GM23338 (cell line): ENCODE measurements around the gene LEPR. TPM values are rescaled to one million over a fixed set of nuclear protein-coding genes. Genes with fewer than 3 reads are reported as not detected.

Experiments
- ATAC-seq: fragments of 200-7000 bp; cut with Tn5 transposase; 3 replicates; pipeline ENCODE4 v1.9.1; 2020
- DNase-seq: peaks from one replicate; pipeline ENCODE4 v3.0.0-alpha.2; 2015; ENCODE audit warnings: low spot score
- H2AFZ ChIP-seq: fragments of 200-600 bp; sonication (generic); 2 replicates; pipeline ENCODE4 v1.8.0; 2016; ENCODE audit warnings: antibody characterized with exemption, mild to moderate bottlenecking, moderate library complexity
- H3F3A ChIP-seq: fragments of 200-600 bp; sonication (generic); replicated peaks from 2 replicates; pipeline ENCODE4 v1.8.0; 2017; ENCODE audit warnings: antibody characterized with exemption, mixed run types, low read depth
- H3K27ac ChIP-seq: fragments of 200-600 bp; sonication (generic); 2 replicates; pipeline ENCODE4 v1.6.1; 2016; ENCODE audit warnings: low read depth
- H3K27me3 ChIP-seq: fragments of 200-600 bp; sonication (generic); 2 replicates; pipeline ENCODE4 v1.8.0; 2016; ENCODE audit warnings: mild to moderate bottlenecking, mixed run types, moderate library complexity; ENCODE audit not compliant: insufficient read depth
- H3K36me3 ChIP-seq: fragments of 200-600 bp; sonication (generic); 2 replicates; pipeline ENCODE4 v1.8.0; 2016; ENCODE audit warnings: mild to moderate bottlenecking; ENCODE audit not compliant: insufficient read depth
- H3K4me1 ChIP-seq: fragments of 200-600 bp; sonication (generic); 2 replicates; pipeline ENCODE4 v1.8.0; 2016; ENCODE audit warnings: mild to moderate bottlenecking, moderate library complexity; ENCODE audit not compliant: insufficient read depth
- H3K4me2 ChIP-seq: fragments of 200-600 bp; sonication (generic); 2 replicates; pipeline ENCODE4 v1.7.1; 2017; ENCODE audit warnings: mixed run types
- H3K4me3 ChIP-seq: fragments of 200-600 bp; sonication (generic); 2 replicates; pipeline ENCODE4 v1.6.1; 2016; ENCODE audit warnings: mixed run types
- H3K79me2 ChIP-seq: fragments of 200-600 bp; sonication (generic); replicated peaks from 2 replicates; pipeline ENCODE4 v1.8.0; 2017; ENCODE audit warnings: mild to moderate bottlenecking; ENCODE audit not compliant: insufficient read depth
- H3K9me2 ChIP-seq: fragments of 200-600 bp; sonication (generic); 2 replicates; pipeline ENCODE4 v1.8.0; 2017; ENCODE audit not compliant: insufficient read depth
- H4K20me1 ChIP-seq: fragments of 200-600 bp; sonication (generic); replicated peaks from 2 replicates; pipeline ENCODE4 v1.8.0; 2017; ENCODE audit warnings: mild to moderate bottlenecking; ENCODE audit not compliant: insufficient read depth
- H3K27ac Mint-ChIP-seq: 2 replicates; pipeline ENCODE4 v1.8.0; 2020; ENCODE audit warnings: inconsistent platforms, mild to moderate bottlenecking, moderate library complexity, mixed read lengths
- H3K27me3 Mint-ChIP-seq: 3 replicates; pipeline ENCODE4 v1.8.0; 2022; ENCODE audit warnings: low read depth, mild to moderate bottlenecking, moderate library complexity, mixed read lengths, inconsistent platforms; ENCODE audit not compliant: insufficient read depth, poor library complexity
- H3K36me3 Mint-ChIP-seq: 3 replicates; pipeline ENCODE4 v1.8.0; 2021; ENCODE audit warnings: low read depth, mild to moderate bottlenecking, inconsistent platforms, moderate library complexity, mixed read lengths
- H3K4me1 Mint-ChIP-seq: 3 replicates; pipeline ENCODE4 v1.8.0; 2020; ENCODE audit warnings: mild to moderate bottlenecking, inconsistent platforms, mixed read lengths
- H3K4me3 Mint-ChIP-seq: 3 replicates; pipeline ENCODE4 v1.8.0; 2021; ENCODE audit warnings: moderate library complexity, mild to moderate bottlenecking, inconsistent platforms, mixed read lengths
- H3K9me3 Mint-ChIP-seq: 3 replicates; pipeline ENCODE4 v1.8.0; 2020; ENCODE audit warnings: moderate library complexity, mild to moderate bottlenecking, inconsistent platforms, mixed read lengths
- CREB1 ChIP-seq: fragments of 250-450 bp; sonication (Bioruptor Pico); IDR thresholded peaks from 2 replicates; pipeline ENCODE4 v1.5.0; 2020; ENCODE audit warnings: low read depth, mild to moderate bottlenecking, moderate library complexity
- CTCF ChIP-seq, 2 experiments: fragments of 200-600 bp in 1 of 2; sonication (generic) in 1 of 2; conservative IDR thresholded peaks; 2 replicates each; pipeline versions ENCODE4 v1.5.1 to v1.6.1; 2016 to 2017; ENCODE audit warnings: antibody characterized with exemption in 2 of 2, low read depth in 2 of 2, mild to moderate bottlenecking in 2 of 2, moderate library complexity in 1 of 2
- EZH2 ChIP-seq: fragments of 200-600 bp; sonication (generic); IDR thresholded peaks from one replicate; pipeline ENCODE4 v1.8.0; 2017; ENCODE audit warnings: antibody characterized with exemption, mild to moderate bottlenecking, low read depth; ENCODE audit not compliant: unreplicated experiment
- EZH2phosphoT487 ChIP-seq: fragments of 200-600 bp; sonication (generic); IDR thresholded peaks from one replicate; pipeline ENCODE4 v1.8.1; 2018; ENCODE audit warnings: antibody characterized with exemption; ENCODE audit not compliant: unreplicated experiment
- JUNB ChIP-seq: IDR thresholded peaks from one replicate; pipeline ENCODE4 v1.6.1; 2016; ENCODE audit warnings: antibody characterized with exemption; ENCODE audit not compliant: unreplicated experiment
- NANOG ChIP-seq: IDR thresholded peaks from 2 replicates; pipeline ENCODE4 v1.6.1; 2016; ENCODE audit warnings: antibody characterized with exemption, borderline replicate concordance
- POLR2AphosphoS5 ChIP-seq: IDR thresholded peaks from 2 replicates; pipeline ENCODE4 v1.6.1; 2016; ENCODE audit warnings: antibody characterized with exemption, low read depth
- STAT1 ChIP-seq: IDR thresholded peaks from one replicate; pipeline ENCODE4 v1.6.1; 2016; ENCODE audit warnings: antibody characterized with exemption; ENCODE audit not compliant: unreplicated experiment
- polyA plus RNA-seq: library from polyadenylated mRNA; unstranded; fragments of >200 nt; fragmentation: Nextera tagmentation; extraction: Ambion mirVana; gene quantifications from 2 replicates; pipeline ENCODE4 v1.2.1, GENCODE V29; 2016
- small RNA-seq: library from RNA; depleted of rRNA; stranded (forward); fragments of <200 nt; gene quantifications from one replicate; pipeline ENCODE3, GENCODE V24; 2014; ENCODE audit warnings: low replicate concordance
- total RNA-seq: library from RNA; depleted of rRNA; stranded (reverse); fragments of >200 nt; shearing (Covaris generic); gene quantifications from 2 replicates; pipeline ENCODE4 v1.2.3, GENCODE V29; 2014; rRNA removed
- TF ChIP-seq, protein P1 (sequence below): fragments of 250-450 bp; sonication (Bioruptor Pico); IDR thresholded peaks from 2 replicates; pipeline ENCODE4 v1.5.0; 2020; ENCODE audit warnings: mild to moderate bottlenecking, moderate library complexity
- TF ChIP-seq, protein P2 (sequence below): IDR thresholded peaks from 2 replicates; pipeline ENCODE4 v1.6.1; 2016; ENCODE audit warnings: antibody characterized with exemption

LEPR gene
- total and polyA plus RNA-seq, 2 experiments from 2014 or later, result 2.1 to 4.7 TPM

GRCh38 chr1:65469889-65470340, 49.4 kb downstream of the LEPR start:
- Histone ChIP-seq H2AFZ (no peak overlapping the region), H3K4me1 (peaks cover 5% of the 10 kb centered on the region; the same call in 1 of the 2 replicates), H3K27ac (no peak overlapping the region), H3K27me3 (no peaks in the 10 kb centered on the region), H4K20me1 (no peaks in the 10 kb centered on the region), H3K9me2 (no peaks in the 10 kb centered on the region), H3K36me3 (no peaks in the 10 kb centered on the region), H3K4me2 (no peak overlapping the region), H3F3A (no peaks in the 10 kb centered on the region), H3K79me2 (no peaks in the 10 kb centered on the region), H3K4me3 (no peak overlapping the region)
- peaks cover 5% of the 10 kb centered on the region; the same call in 2 of the 3 replicates for H3K9me3 Mint-ChIP-seq
- H3K4me1 Mint-ChIP-seq, result no peaks in the 10 kb centered on the region
- no peaks in the 10 kb centered on the region; the same call in 2 of the 3 replicates for H3K36me3 Mint-ChIP-seq
- DNase-seq (no peak), ATAC-seq (no peak)
- H3K4me3 Mint-ChIP-seq, result no peak overlapping the region
- H3K27me3 Mint-ChIP-seq, result no peaks in the 10 kb centered on the region
- TF ChIP-seq NANOG, result no peak
- TF ChIP-seq POLR2AphosphoS5, result no peak
- TF ChIP-seq, protein P1, sequence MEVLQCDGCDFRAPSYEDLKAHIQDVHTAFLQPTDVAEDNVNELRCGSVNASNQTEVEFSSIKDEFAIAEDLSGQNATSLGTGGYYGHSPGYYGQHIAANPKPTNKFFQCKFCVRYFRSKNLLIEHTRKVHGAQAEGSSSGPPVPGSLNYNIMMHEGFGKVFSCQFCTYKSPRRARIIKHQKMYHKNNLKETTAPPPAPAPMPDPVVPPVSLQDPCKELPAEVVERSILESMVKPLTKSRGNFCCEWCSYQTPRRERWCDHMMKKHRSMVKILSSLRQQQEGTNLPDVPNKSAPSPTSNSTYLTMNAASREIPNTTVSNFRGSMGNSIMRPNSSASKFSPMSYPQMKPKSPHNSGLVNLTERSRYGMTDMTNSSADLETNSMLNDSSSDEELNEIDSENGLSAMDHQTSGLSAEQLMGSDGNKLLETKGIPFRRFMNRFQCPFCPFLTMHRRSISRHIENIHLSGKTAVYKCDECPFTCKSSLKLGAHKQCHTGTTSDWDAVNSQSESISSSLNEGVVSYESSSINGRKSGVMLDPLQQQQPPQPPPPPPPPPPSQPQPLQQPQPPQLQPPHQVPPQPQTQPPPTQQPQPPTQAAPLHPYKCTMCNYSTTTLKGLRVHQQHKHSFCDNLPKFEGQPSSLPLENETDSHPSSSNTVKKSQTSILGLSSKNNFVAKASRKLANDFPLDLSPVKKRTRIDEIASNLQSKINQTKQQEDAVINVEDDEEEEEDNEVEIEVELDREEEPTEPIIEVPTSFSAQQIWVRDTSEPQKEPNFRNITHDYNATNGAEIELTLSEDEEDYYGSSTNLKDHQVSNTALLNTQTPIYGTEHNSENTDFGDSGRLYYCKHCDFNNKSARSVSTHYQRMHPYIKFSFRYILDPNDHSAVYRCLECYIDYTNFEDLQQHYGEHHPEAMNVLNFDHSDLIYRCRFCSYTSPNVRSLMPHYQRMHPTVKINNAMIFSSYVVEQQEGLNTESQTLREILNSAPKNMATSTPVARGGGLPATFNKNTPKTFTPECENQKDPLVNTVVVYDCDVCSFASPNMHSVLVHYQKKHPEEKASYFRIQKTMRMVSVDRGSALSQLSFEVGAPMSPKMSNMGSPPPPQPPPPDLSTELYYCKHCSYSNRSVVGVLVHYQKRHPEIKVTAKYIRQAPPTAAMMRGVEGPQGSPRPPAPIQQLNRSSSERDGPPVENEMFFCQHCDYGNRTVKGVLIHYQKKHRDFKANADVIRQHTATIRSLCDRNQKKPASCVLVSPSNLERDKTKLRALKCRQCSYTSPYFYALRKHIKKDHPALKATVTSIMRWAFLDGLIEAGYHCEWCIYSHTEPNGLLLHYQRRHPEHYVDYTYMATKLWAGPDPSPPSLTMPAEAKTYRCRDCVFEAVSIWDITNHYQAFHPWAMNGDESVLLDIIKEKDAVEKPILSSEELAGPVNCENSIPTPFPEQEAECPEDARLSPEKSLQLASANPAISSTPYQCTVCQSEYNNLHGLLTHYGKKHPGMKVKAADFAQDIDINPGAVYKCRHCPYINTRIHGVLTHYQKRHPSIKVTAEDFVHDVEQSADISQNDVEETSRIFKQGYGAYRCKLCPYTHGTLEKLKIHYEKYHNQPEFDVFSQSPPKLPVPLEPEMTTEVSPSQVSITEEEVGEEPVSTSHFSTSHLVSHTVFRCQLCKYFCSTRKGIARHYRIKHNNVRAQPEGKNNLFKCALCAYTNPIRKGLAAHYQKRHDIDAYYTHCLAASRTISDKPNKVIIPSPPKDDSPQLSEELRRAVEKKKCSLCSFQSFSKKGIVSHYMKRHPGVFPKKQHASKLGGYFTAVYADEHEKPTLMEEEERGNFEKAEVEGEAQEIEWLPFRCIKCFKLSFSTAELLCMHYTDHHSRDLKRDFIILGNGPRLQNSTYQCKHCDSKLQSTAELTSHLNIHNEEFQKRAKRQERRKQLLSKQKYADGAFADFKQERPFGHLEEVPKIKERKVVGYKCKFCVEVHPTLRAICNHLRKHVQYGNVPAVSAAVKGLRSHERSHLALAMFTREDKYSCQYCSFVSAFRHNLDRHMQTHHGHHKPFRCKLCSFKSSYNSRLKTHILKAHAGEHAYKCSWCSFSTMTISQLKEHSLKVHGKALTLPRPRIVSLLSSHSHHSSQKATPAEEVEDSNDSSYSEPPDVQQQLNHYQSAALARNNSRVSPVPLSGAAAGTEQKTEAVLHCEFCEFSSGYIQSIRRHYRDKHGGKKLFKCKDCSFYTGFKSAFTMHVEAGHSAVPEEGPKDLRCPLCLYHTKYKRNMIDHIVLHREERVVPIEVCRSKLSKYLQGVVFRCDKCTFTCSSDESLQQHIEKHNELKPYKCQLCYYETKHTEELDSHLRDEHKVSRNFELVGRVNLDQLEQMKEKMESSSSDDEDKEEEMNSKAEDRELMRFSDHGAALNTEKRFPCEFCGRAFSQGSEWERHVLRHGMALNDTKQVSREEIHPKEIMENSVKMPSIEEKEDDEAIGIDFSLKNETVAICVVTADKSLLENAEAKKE (CRISPR knock-in tag), result no peak
- TF ChIP-seq, protein P2, sequence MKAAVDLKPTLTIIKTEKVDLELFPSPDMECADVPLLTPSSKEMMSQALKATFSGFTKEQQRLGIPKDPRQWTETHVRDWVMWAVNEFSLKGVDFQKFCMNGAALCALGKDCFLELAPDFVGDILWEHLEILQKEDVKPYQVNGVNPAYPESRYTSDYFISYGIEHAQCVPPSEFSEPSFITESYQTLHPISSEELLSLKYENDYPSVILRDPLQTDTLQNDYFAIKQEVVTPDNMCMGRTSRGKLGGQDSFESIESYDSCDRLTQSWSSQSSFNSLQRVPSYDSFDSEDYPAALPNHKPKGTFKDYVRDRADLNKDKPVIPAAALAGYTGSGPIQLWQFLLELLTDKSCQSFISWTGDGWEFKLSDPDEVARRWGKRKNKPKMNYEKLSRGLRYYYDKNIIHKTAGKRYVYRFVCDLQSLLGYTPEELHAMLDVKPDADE, result no peak
- TF ChIP-seq STAT1, result no peak
- no peak for TF ChIP-seq CREB1
- TF ChIP-seq EZH2phosphoT487, result no peak
- TF ChIP-seq JUNB, result no peak
- TF ChIP-seq CTCF (conservative IDR thresholded peaks at IDR 0.05; ENCODE audit: low read depth in 2 of 2), result no peak
- no peak for TF ChIP-seq EZH2
- no peak overlapping the region for H3K27ac Mint-ChIP-seq

Small RNAs within 50 kb of the gene (small RNA-seq; reads per million reads assigned to genes)
- gene RNU2-15P, result 0.12 reads per million

Other genes with a start within 250 kb of the LEPR start
- gene DNAJC6, start 111.1 kb upstream of the LEPR start, total RNA-seq, result 4.6 and 7.4 TPM in 2 replicates
- 1.6 and 2.4 TPM in 2 replicates for gene DNAJC6, start 111.1 kb upstream of the LEPR start, polyA plus RNA-seq
- 22.9 and 26.7 TPM in 2 replicates for gene LEPROT, start within 50 bp of the LEPR start, total RNA-seq
- 19.3 and 24.9 TPM in 2 replicates for gene LEPROT, start within 50 bp of the LEPR start, polyA plus RNA-seq